DMS53 treated with DMSO at 0.1 percent for 48 hours (cell line): ENCODE data around the gene CTIF.

Experiments
- DNase-seq: peaks from one replicate; lab custom pipeline; 2025; ENCODE audit not compliant: unreplicated experiment; lab: John Stamatoyannopoulos, UW

CTIF gene

DNA sequence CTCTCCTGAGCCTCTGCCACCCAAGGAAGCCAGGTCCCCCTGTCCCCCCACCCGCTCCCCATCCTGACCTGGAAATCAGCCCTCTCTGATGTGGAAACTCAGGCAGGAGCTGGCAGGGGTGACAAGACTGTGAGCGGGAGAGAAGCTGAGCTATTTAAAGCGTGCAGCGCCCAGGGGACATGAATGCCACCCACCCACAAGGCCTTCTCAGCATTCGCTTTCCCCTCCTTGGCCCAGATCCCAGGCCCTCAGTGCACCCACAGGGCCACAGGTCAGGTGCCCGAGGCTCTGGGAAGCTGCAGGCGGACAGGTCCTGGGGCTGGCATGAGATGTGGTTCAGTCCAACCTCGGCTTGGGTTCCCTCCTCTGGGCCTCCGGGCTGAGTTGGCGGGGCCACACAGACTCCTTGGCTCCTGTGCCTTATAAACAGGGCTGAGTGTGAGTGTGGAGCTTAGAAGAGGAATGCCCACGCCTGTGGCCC lies 243.6 kb downstream of the CTIF start:
- no peak for DNase-seq

- DNase-seq: no peak
Observed at GRCh38 chr18:48783616-48784520, 245.0 kb downstream of the CTIF start.

- DNase-seq: no peak
Observed at GRCh38 chr18:48784656-48785055, 245.8 kb downstream of the CTIF start.

DNA sequence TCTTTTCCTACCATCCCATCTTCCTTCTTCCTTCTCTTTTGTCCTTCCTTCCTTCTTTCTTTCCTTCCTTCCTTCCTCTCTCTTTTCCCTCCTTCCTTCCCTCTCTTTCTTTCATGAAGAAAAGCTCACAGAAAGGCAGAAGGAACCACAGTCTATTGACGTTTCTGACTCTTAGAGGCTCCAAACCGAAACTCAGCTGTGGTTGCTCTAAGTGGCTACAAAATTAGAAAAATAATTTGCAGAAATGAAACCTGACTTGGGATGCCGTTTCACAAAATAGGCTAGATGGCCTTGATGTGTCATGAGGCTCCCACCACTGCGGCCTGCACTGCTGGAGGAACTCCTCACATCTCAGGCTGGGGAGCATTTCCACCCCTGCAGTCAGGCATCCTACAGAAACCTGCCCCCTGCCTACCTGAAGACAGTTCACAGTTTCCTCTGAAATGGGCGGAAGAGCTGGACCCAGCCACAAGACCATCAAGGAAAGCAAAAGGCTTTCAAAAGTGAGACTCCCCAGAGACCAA lies 246.3 kb downstream of the CTIF start:
- DNase-seq: no peak

- DNase-seq: no peak
Observed at GRCh38 chr18:48785736-48786454, 247.1 kb downstream of the CTIF start.

DNA sequence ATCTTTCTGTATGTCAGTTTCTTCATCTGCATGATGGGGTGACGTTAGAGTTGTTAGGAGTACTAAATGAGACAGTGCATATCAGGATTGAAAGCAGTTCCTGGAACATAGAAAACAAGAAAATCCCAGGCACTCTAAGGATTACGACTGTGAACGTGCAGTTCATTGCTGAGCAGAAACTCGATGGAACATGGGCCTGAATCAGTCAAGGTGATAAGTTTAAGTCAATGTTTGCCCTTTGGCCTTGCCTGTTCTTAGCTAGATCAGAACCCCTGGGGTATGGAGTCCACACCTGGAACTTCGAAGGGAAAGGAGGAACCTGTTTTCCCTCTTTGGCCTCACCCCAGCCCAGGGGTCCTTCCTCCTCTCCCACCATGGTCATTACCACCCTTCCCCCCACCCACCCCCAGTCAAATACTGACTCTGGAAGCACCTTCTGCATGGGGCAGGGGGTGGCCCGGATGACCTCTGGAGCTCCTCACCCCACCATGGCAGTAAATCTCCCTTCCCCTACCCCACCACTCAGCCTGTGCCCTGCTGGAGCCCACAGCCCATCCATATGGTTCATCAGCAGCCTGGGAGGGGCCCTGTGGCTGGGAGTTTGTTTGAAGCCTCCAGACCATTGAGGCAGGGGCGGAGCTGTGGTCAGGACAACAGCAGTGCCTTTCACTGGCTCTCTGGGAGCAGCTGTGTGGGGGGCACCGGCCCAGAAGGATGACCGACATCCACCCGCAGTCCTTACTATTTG lies 247.8 kb downstream of the CTIF start:
- DNase-seq: no peak

DNA sequence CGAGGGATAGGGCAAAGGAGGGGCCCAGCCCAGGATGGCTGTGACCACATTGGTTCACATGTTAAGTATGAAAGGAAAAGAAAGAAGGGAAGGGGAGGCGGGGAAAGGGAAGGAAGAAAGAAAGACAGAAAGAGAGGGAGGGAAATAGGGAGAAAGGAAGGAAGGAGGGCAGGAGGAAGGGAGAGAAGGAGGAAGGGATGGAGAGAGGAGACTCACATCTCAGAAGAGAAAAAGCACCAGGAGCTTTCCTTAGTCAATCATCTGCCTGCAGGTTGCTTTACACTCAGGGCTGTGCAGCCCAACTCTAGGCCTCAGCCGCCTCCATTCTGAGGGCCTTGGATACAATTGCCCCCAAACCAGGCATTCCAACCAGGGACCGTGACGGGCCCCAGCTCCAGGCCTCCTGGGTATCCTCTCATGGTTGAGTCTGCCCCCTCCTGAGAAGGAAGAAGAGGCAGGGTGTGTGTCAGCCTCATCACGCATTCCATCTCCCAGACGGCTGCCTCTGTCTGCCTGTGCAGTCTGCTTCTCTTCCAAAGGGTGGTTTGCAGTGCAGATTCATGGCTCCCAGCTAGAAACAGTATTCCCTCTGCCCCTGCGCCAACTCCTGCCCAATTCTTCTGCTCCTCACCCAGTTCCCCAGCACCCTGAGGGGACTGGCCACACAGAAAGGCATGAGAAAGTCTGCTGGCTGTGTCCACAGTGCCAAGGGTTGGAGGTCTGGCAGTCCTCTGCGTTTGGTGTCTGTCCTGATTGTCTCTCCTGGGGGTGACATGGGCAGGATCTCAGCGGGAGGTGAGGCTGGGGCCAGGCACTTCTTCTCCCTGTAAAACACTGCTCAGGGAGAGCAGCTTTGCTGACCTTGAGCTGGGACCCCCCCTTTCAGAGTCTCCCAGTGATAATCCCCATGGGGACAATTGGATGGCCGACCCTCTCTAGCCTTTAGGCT lies 248.6 kb downstream of the CTIF start:
- no peak for DNase-seq

- DNase-seq: no peak
Observed at GRCh38 chr18:48788373-48788772, 249.5 kb downstream of the CTIF start.

- DNase-seq: no peak
Observed at GRCh38 chr18:48789259-48789812, 250.5 kb downstream of the CTIF start.

DNA sequence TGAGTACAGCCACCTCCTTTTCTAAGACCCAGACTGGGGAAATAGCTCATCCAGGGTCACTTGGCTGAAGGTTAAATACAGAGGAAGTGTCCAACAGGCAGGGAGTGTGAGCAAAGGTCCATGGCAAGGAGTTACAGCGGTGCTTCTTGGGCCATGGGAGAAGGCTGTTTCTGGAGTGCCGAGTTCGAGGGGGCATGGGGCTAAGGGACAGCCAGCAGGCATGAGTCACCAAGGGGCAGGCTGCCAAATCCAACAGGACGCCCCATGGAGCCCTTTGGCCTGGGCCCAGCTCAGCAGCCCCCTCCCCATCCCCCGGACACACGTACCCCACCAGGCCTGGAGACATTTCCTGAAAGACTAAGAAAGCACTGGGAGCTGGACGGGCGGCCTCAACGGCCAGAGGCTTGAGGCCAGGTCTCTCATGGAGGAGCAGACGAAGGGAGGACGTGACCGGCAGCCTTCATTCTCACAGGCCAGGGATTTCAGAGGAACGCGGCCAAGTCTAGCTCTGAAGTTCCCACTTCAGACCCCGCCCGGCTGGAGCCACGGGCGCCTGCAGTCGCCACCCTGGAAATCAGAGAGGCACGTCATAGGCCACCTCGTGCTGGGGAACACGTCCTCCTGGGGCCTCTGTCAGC lies 251.5 kb downstream of the CTIF start:
- no peak for DNase-seq

- DNase-seq: no peak
Observed at GRCh38 chr18:48790869-48791635, 252.2 kb downstream of the CTIF start.

DNA sequence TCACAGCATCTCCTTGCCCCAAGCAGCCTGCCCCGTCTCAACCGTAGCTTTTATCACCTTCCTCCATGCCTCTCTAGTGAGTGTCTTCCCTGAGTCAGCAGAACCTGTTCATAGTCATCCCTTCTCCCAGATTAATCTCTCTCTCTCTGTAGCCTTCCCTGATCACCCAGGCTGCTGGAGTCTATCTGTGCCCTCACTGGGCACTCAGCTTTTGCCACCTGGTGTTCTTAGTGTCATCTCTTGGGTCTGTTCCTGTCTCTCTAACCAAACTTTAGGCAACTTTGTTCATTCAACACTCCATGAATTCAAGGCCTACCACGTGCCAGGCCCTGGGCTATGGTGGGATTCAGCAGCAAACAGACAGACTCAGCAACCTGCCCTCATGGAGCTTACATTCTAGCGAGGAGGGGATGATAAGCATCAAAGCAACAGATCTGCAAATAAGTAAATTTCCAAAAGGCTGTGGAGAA lies 252.8 kb downstream of the CTIF start:
- DNase-seq: no peak

DNA sequence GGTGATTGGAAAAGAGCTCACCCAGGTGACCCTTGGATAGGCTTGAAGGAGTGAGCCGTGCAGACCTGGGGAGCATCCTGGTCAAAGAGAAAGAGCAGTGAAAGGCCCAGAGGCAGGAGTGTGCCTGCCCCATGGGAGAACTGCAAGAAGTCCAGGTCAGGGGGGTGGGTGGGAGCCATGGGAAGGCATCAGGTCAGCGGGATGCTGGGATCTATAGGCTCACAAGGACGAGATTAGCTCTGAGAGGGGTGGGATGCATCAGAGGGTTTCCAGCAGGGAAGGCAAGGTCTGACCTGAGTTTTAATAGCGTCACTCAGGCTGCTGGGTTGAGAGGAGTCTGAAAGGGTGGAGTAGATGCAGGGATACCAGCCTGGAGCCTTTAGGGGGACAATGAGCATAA lies 253.3 kb downstream of the CTIF start:
- DNase-seq: no peak

DNA sequence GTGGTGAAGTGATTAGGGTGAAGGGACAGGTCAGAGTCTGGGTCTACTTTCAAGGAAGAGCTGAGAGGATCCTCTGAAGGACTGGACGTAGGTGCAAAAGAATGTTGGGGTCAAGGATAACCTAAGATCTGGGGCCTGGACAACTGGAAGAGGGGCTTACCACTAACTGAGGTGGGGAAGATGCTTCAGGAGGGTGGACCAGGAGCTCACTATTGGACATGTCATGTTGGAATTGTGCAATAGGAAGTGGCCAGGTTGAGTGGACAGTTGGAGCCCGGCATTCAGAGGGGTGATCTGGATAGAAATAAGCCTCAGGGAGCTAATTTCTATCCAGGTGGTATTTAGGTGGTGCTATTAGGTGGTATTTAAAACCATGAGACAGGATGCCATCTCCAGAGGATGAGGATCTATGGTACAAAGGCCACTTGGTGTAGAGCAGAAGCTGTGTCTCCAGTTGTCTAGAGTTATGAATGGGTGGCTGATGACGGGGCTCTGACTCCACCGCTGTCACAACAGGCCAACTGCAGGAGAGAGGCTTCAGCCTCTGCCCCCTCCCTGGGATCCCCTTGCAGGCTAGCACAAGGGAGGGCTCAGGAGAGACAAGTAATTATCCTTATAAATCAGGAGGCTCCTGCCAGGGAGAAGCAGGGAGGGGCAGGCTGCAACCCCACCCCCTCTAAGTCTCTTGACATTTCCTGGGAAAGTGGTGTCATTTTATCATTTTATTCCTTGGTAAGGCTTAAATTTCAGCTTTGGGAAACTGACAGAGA lies 254.0 kb downstream of the CTIF start:
- no peak for DNase-seq

GRCh38 chr18:48794251-48794970 lies 255.6 kb downstream of the CTIF start:
- no peak for DNase-seq

DNA sequence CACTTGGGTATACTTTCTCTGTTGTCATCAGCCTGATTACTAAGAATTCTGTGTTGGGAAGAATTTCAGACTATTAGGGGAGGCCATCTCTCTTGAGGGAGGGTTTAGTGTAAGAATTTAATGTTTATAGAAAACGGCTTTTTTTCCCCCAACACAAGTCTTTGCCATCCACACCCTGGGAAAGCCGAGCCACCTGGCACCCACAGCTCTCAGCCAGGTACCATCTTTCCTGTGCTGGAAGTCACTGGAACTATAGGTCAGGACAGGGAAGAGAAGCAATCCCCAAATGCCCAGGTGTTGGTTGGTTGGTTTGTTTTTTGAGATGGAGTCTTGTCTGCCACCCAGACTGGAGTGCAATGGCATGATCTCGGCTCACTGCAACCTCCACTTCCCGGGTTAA lies 256.9 kb downstream of the CTIF start:
- DNase-seq: no peak
